ENCODE measurements around the gene MAEA.

DNA sequence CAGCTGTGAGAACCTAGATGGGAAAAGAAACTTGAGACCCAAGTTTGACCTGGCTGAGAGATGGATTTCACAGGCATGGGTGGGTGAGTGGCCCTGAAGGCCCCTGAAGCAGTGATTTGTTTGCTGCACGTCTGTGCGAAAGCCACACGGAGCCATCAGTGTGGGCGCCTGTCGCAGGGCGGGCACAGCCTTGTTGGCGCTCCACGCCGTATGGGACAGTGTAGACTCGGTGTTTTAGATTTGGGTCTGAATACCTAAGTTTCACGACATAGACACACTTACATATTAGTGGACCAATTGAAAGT, 35.4 kb downstream of the MAEA start:
- TF ChIP-seq, protein P1, sequence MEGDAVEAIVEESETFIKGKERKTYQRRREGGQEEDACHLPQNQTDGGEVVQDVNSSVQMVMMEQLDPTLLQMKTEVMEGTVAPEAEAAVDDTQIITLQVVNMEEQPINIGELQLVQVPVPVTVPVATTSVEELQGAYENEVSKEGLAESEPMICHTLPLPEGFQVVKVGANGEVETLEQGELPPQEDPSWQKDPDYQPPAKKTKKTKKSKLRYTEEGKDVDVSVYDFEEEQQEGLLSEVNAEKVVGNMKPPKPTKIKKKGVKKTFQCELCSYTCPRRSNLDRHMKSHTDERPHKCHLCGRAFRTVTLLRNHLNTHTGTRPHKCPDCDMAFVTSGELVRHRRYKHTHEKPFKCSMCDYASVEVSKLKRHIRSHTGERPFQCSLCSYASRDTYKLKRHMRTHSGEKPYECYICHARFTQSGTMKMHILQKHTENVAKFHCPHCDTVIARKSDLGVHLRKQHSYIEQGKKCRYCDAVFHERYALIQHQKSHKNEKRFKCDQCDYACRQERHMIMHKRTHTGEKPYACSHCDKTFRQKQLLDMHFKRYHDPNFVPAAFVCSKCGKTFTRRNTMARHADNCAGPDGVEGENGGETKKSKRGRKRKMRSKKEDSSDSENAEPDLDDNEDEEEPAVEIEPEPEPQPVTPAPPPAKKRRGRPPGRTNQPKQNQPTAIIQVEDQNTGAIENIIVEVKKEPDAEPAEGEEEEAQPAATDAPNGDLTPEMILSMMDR (IDR thresholded peaks at IDR 0.05), result no peak
- no peak for TF ChIP-seq POLR2A (IDR thresholded peaks at IDR 0.05)
